Panc1 (cell line): ENCODE data around the gene PROM1. TPM values are rescaled to one million over a fixed set of nuclear protein-coding genes. Genes with fewer than 3 reads are reported as not detected.

Experiments used
- ATAC-seq: fragments of 200-7000 bp; cut with Tn5 transposase; 2 replicates; pipeline ENCODE4 v1.9.1; 2020; ENCODE audit warnings: mild to moderate bottlenecking, moderate library complexity
- BruUV-seq: library from RNA; stranded (reverse); fragments of 400-500 nt; replicated peaks from 2 replicates; lab custom pipeline; 2021; lab: Mats Ljungman, UMichigan
- CTCF ChIA-PET: fragments of 300-600 bp; sonication (Branson Sonifier 250); formaldehyde crosslinking; loops from one replicate; lab custom pipeline; 2022; ENCODE audit warnings: antibody characterized with exemption; lab: Charles Lee
- POLR2A ChIA-PET: fragments of 300-600 bp; sonication (Branson Sonifier 250); formaldehyde crosslinking; loops from one replicate; lab custom pipeline; 2022; ENCODE audit warnings: antibody characterized with exemption; lab: Charles Lee
- DNase-seq: peaks from one replicate; pipeline ENCODE4 v3.0.0-alpha.2; 2010; ENCODE audit warnings: low read depth, low spot score
- H3K27ac ChIP-seq: 2 replicates; pipeline ENCODE4 v1.5.1; 2011; ENCODE audit warnings: mild to moderate bottlenecking, low read length, inconsistent platforms
- H3K27me3 ChIP-seq: fragments of 200-500 bp; sonication (Bioruptor generic); 2 replicates; pipeline ENCODE4 v1.6.0; 2014; ENCODE audit warnings: low read length, inconsistent platforms; ENCODE audit not compliant: control insufficient read depth, insufficient read depth
- H3K36me3 ChIP-seq: fragments of 200-500 bp; sonication (Bioruptor generic); 2 replicates; pipeline ENCODE4 v1.5.1; 2014; ENCODE audit warnings: inconsistent platforms, mild to moderate bottlenecking, low read length, moderate library complexity; ENCODE audit not compliant: control insufficient read depth, insufficient read depth
- H3K4me1 ChIP-seq: 2 replicates; pipeline ENCODE4 v1.5.1; 2011; ENCODE audit warnings: inconsistent platforms, mild to moderate bottlenecking, low read length, moderate library complexity; ENCODE audit not compliant: control insufficient read depth, insufficient read depth
- H3K4me3 ChIP-seq, 2 experiments: 2 replicates each; pipeline ENCODE4 v1.5.1; 2011 to 2012; ENCODE audit warnings: low read depth in 2 of 2, low read length in 2 of 2, mild to moderate bottlenecking in 2 of 2, inconsistent platforms in 1 of 2, moderate library complexity in 1 of 2
- H3K9me3 ChIP-seq: fragments of 200-500 bp; sonication (Bioruptor generic); 2 replicates; pipeline ENCODE4 v1.5.1; 2014; ENCODE audit warnings: low read depth, mild to moderate bottlenecking, inconsistent platforms, low read length, moderate library complexity; ENCODE audit not compliant: control insufficient read depth, insufficient read depth
- CTCF ChIP-seq: fragments of 450-650 bp; IDR thresholded peaks from 2 replicates; pipeline ENCODE4 v1.5.1; 2017; ENCODE audit warnings: mild to moderate bottlenecking
- POLR2AphosphoS5 ChIP-seq: IDR thresholded peaks from 2 replicates; pipeline ENCODE4 v1.6.1; 2012; ENCODE audit warnings: mild to moderate bottlenecking, low read depth, low read length, moderate library complexity
- REST ChIP-seq, 2 experiments: IDR thresholded peaks; 2 replicates each; pipeline ENCODE4 v1.6.1; 2011 to 2012; ENCODE audit warnings: low read depth in 2 of 2, control low read depth in 1 of 2, low read length in 1 of 2, mild to moderate bottlenecking in 1 of 2, moderate library complexity in 1 of 2; ENCODE audit not compliant: insufficient read depth in 1 of 2
- SIN3A ChIP-seq: IDR thresholded peaks from 2 replicates; pipeline ENCODE4 v1.6.1; 2012; ENCODE audit warnings: low read depth, mild to moderate bottlenecking, low read length, moderate library complexity, borderline replicate concordance; ENCODE audit not compliant: insufficient read depth
- TCF7L2 ChIP-seq: IDR thresholded peaks from 2 replicates; pipeline ENCODE4 v1.6.1; 2011; ENCODE audit warnings: mild to moderate bottlenecking, low read depth, low read length, inconsistent platforms
- in situ Hi-C: cut with HindIII; loops from 2 replicates; pipeline ENCODE4 v1.10.0; 2016; ENCODE audit warnings: low sequenced_read_pairs, low pct_unique_long_range_greater_than_20kb
- intact Hi-C: fragments of 100-400 bp; cut with micrococcal nuclease; formaldehyde crosslinking; loops from one replicate; pipeline ENCODE4 v1.10.0; 2022; ENCODE audit not compliant: unreplicated experiment
- total RNA-seq: library from RNA; stranded (reverse); gene quantifications from one replicate; pipeline ENCODE4 v1.2.1, GENCODE V29; 2021; ENCODE audit not compliant: unreplicated experiment

PROM1 gene
- total RNA-seq, 1 experiment from 2014 or later: 0.18 TPM

DNA sequence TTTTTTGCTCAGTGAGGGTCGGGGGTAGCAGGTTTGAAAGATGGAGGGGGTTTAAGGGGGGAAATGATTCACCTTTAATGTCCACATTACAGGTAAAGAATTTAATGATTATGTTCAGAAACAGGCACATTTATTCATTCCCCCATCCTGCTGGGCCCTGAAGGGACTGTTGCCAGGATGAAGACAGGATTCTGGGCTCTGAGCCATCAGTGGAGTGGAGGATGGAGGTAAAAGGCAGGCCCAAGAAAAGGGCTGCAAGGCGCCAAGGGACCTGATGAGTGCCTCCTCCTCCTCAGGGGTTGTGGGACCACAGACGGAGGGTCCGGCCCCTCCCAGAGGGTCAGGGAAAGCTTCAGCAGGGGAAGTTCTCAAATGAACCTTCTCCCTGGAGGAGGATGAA is 40.4 kb upstream of the PROM1 start:
- no peaks in the 10 kb centered on the region for H3K9me3 ChIP-seq
- TF ChIP-seq TCF7L2 (no peak), CTCF (no peak), POLR2AphosphoS5 (no peak), REST (IDR thresholded peaks at IDR 0.05; ENCODE audit: insufficient read depth in 1 of 2, low read depth in 2 of 2, low read length in 1 of 2) (no peak)
- H3K4me1 ChIP-seq: no peaks in the 10 kb centered on the region
- DNase-seq (no peak), ATAC-seq (no peak)
- no peaks in the 10 kb centered on the region for H3K27me3 ChIP-seq
- in situ Hi-C loops: no loop called here
- H3K27ac ChIP-seq: no peak overlapping the region
- no peaks in the 10 kb centered on the region for H3K36me3 ChIP-seq
- no peak overlapping the region for H3K4me3 ChIP-seq
- BruUV-seq: no TSS peak
- POLR2A ChIA-PET: no interaction called here
- CTCF ChIA-PET: no interaction called here
- intact Hi-C loops: no loop called here

GRCh38 chr4:16123356-16124084 is 39.7 kb upstream of the PROM1 start:
- TF ChIP-seq REST (IDR thresholded peaks at IDR 0.05; ENCODE audit: insufficient read depth in 1 of 2, low read depth in 2 of 2, low read length in 1 of 2) (no peak), SIN3A (no peak), POLR2AphosphoS5 (no peak), TCF7L2 (no peak), CTCF (no peak)
- Histone ChIP-seq H3K27ac (no peak overlapping the region), H3K36me3 (no peaks in the 10 kb centered on the region), H3K4me1 (no peaks in the 10 kb centered on the region), H3K9me3 (no peaks in the 10 kb centered on the region), H3K27me3 (no peaks in the 10 kb centered on the region), H3K4me3 (no peak overlapping the region)
- ATAC-seq (no peak), DNase-seq (no peak)
- in situ Hi-C loops (no loop called here), intact Hi-C loops (no loop called here)
- POLR2A ChIA-PET: no interaction called here
- CTCF ChIA-PET: no interaction called here
- no TSS peak for BruUV-seq
